ENCODE data around the gene ZNF446. TPM values are rescaled to one million over a fixed set of nuclear protein-coding genes. Genes with fewer than 3 reads are reported as not detected.
"Not testable (repeated sequence)": the region's sequence is repeated elsewhere in the genome, so short reads cannot be mapped to it uniquely, and the experiment has no call there.

The ZNF446 gene
- total RNA-seq, 1 experiment from 2014 or later, result 8.9 TPM

DNA sequence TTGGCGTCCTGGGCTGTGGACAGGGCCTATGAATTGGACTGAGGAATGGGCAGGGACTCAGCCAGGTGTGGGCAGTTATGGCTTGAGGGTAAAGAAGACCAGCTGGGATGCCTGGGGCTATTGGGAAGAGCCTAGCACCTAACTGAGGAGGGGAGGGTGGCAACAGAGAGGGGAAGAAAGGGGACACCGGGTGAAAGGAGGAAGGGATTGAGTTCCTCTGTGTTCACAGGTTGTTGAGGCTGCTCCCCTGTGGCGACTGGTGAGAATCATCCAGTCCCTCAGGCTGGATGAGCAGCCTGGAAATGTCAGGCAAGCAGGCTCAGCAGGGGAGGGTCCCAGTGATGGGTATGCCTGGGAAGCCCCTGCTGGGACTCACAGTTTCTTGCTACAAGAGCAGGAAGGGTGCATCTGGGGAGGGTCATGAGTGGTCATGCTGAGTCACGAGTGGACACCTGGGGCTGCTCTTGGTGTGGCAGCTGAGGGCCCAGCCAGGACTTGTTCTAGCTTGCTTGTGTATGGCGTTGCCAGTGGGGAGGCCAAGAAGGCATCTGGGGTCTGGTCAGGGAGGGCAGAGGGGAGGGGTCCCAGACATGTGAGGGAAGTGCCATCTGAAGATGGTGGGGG, 7.8 kb upstream of the ZNF446 start:
- Histone ChIP-seq H3F3A (ENCODE audit: low read length, unreplicated experiment) (no peaks in the 10 kb centered on the region), H3K9me2 (replicated peaks; ENCODE audit: low read length) (no peaks in the 10 kb centered on the region), H3K4me1 (ENCODE audit: insufficient read depth, low read length) (peaks cover 9% of the 10 kb centered on the region; the same call in 1 of the 2 replicates), H2AFZ (ENCODE audit: low read length) (no peak overlapping the region), H3K27ac (ENCODE audit: low read length) (no peak overlapping the region), H3K36me3 (ENCODE audit: low read depth, low read length) (0 out of 2 replicates have a peak, but pooled peaks cover 6% of the 10 kb centered on the region), H3K4me2 (ENCODE audit: low read length) (peak overlapping the region; percentile 93), H3K9me3 (ENCODE audit: low read length) (no peaks in the 10 kb centered on the region), H3K4me3 (ENCODE audit: low read length) (peak overlapping the region; percentile 80), H4K20me1 (ENCODE audit: low read length) (no peaks in the 10 kb centered on the region), H3K27me3 (ENCODE audit: low read length) (no peaks in the 10 kb centered on the region), H3K79me2 (ENCODE audit: low read length) (peaks cover 26% of the 10 kb centered on the region), H3K9ac (ENCODE audit: low read length) (no peak overlapping the region; the same call in 1 of the 2 replicates)
- ATAC-seq (no peak), DNase-seq (peak; percentile 38)
- TF ChIP-seq CTCF (conservative IDR thresholded peaks at IDR 0.05; ENCODE audit: low read depth, low read length), result peak; percentile 27; the same call in 1 of the 2 replicates
- no peak for TF ChIP-seq EZH2phosphoT487 (IDR thresholded peaks at IDR 0.05; ENCODE audit: borderline replicate concordance, low read length)
- no TSS peak for BruUV-seq (replicated peaks)
- ChIA-PET POLR2A (ENCODE audit: unreplicated experiment) (no interaction called here), CTCF (no interaction called here)
- intact Hi-C loops (cut with micrococcal nuclease), result no loop called here

- CTCF ChIA-PET, result no interaction called here
- no TSS peak for BruUV-seq (replicated peaks)
- H3K4me2 ChIP-seq (ENCODE audit: low read length), result no peak overlapping the region
- no peaks in the 10 kb centered on the region for H3K9me3 ChIP-seq (ENCODE audit: low read length)
- POLR2A ChIA-PET (ENCODE audit: unreplicated experiment), result no interaction called here
- no peaks in the 10 kb centered on the region for H3F3A ChIP-seq (ENCODE audit: low read length, unreplicated experiment)
- no peak for DNase-seq
- H3K27me3 ChIP-seq (ENCODE audit: low read length), result no peaks in the 10 kb centered on the region
- H3K79me2 ChIP-seq (ENCODE audit: low read length), result peaks cover 26% of the 10 kb centered on the region
- no peak overlapping the region for H3K4me3 ChIP-seq (ENCODE audit: low read length)
- peaks cover 10% of the 10 kb centered on the region; the same call in 1 of the 2 replicates for H3K4me1 ChIP-seq (ENCODE audit: insufficient read depth, low read length)
- H2AFZ ChIP-seq (ENCODE audit: low read length), result no peak overlapping the region
- H4K20me1 ChIP-seq (ENCODE audit: low read length), result no peaks in the 10 kb centered on the region
- no peaks in the 10 kb centered on the region for H3K9me2 ChIP-seq (replicated peaks; ENCODE audit: low read length)
- H3K36me3 ChIP-seq (ENCODE audit: low read depth, low read length), result 0 out of 2 replicates have a peak, but pooled peaks cover 6% of the 10 kb centered on the region
- no peak for ATAC-seq
- H3K27ac ChIP-seq (ENCODE audit: low read length), result no peak overlapping the region
- intact Hi-C loops (cut with micrococcal nuclease), result no loop called here
- H3K9ac ChIP-seq (ENCODE audit: low read length), result no peak overlapping the region
- TF ChIP-seq EZH2phosphoT487 (IDR thresholded peaks at IDR 0.05; ENCODE audit: borderline replicate concordance, low read length), result no peak
- no peak for TF ChIP-seq CTCF (conservative IDR thresholded peaks at IDR 0.05; ENCODE audit: low read depth, low read length)
- TF ChIP-seq EZH2 (IDR thresholded peaks at IDR 0.05; ENCODE audit: low read length, unreplicated experiment), result no peak
Measured at GRCh38 chr19:58469241-58470013, 6.7 kb upstream of the ZNF446 start.

- H3K9me2 ChIP-seq (replicated peaks; ENCODE audit: low read length); H3K4me2 ChIP-seq (ENCODE audit: low read length); POLR2A ChIA-PET (ENCODE audit: unreplicated experiment); H3K36me3 ChIP-seq (ENCODE audit: low read depth, low read length); H3K27ac ChIP-seq (ENCODE audit: low read length); H4K20me1 ChIP-seq (ENCODE audit: low read length); H3K27me3 ChIP-seq (ENCODE audit: low read length); CTCF ChIA-PET; intact Hi-C loops (cut with micrococcal nuclease); H3K9ac ChIP-seq (ENCODE audit: low read length); H2AFZ ChIP-seq (ENCODE audit: low read length); DNase-seq; H3K9me3 ChIP-seq (ENCODE audit: low read length); BruUV-seq (replicated peaks); H3K4me3 ChIP-seq (ENCODE audit: low read length); ATAC-seq; H3F3A ChIP-seq (ENCODE audit: low read length, unreplicated experiment): not testable (repeated sequence)
- Histone ChIP-seq H3K79me2 (ENCODE audit: low read length) (peaks cover 26% of the 10 kb centered on the region), H3K4me1 (ENCODE audit: insufficient read depth, low read length) (peaks cover 22% of the 10 kb centered on the region)
Measured at GRCh38 chr19:58470837-58471543, 5.2 kb upstream of the ZNF446 start.
